Left lung (tissue), 10 donors: Measurements from ENCODE around the gene SMIM10. TPM values are rescaled to one million over a fixed set of nuclear protein-coding genes. Genes with fewer than 3 reads are reported as not detected.
"Not testable (repeated sequence)": the region's sequence is repeated elsewhere in the genome, so short reads cannot be mapped to it uniquely, and the experiment has no call there.

Experiments used
- ATAC-seq: fragments of 200-7000 bp; cut with Tn5 transposase; one replicate; pipeline ENCODE4 v1.9.1; 2020; ENCODE audit warnings: moderate library complexity
- DNase-seq, 4 donors: peaks; one replicate each; pipeline ENCODE4 v3.0.0-alpha.2; 2013 to 2020
- H3K27ac ChIP-seq, 2 donors: fragments of 200-600 bp; sonication (generic) in 1 of 2; one replicate each; pipeline versions ENCODE4 v1.5.0 to v1.8.0; 2020 to 2021
- H3K27me3 ChIP-seq, 2 donors: fragments of 200-600 bp; sonication (generic) in 1 of 2; one replicate each; pipeline versions ENCODE4 v1.5.0 to v1.8.0; 2020 to 2021
- H3K36me3 ChIP-seq, 2 donors: fragments of 200-600 bp; sonication (generic) in 1 of 2; one replicate each; pipeline versions ENCODE4 v1.5.0 to v1.8.0; 2020 to 2021
- H3K4me1 ChIP-seq, 2 donors: fragments of 200-600 bp; one replicate each; pipeline ENCODE4 v1.8.0; 2021
- H3K4me3 ChIP-seq, 2 donors: fragments of 200-600 bp; sonication (generic) in 1 of 2; one replicate each; pipeline versions ENCODE4 v1.5.0 to v1.8.0; 2020 to 2021; ENCODE audit warnings: mild to moderate bottlenecking in 1 of 2
- H3K9me3 ChIP-seq, 2 donors: fragments of 200-600 bp; sonication (generic) in 1 of 2; one replicate each; pipeline versions ENCODE4 v1.5.0 to v1.8.0; 2020 to 2021
- CTCF ChIP-seq, 2 donors: fragments of 200-600 bp; sonication (generic) in 1 of 2; IDR thresholded peaks; one replicate each; pipeline versions ENCODE4 v1.5.0 to v1.8.0; 2021; ENCODE audit warnings: antibody characterized with exemption in 2 of 2
- intact Hi-C, 2 donors: fragments of 100-400 bp; cut with DNase I; formaldehyde crosslinking; loops; one replicate each; pipeline versions ENCODE4 v1.11.2 to v1.14.2; 2022
- polyA plus RNA-seq, 6 donors: library from polyadenylated mRNA; unstranded; fragments of 120-200 nt; gene quantifications; one replicate each; pipeline ENCODE4 v1.2.1, GENCODE V29; 2013; ENCODE audit not compliant: insufficient read length in 6 of 6
- total RNA-seq, 2 donors: library from RNA; stranded (reverse); fragmentation: NEBNext Ultra II Directional; extraction: Animal tissue kit (Norgen Biotek cat#: 25700); gene quantifications; one replicate each; pipeline ENCODE4 v1.2.1, GENCODE V29; 2021
- donor health status: DM: no; HTN: yes; CAD: no.
- donor health status: DM: no; HTN: no; CAD: no.

The SMIM10 gene
- total and polyA plus RNA-seq, 8 donors: 3.0 to 8.2 (median 6.8) TPM

DNA sequence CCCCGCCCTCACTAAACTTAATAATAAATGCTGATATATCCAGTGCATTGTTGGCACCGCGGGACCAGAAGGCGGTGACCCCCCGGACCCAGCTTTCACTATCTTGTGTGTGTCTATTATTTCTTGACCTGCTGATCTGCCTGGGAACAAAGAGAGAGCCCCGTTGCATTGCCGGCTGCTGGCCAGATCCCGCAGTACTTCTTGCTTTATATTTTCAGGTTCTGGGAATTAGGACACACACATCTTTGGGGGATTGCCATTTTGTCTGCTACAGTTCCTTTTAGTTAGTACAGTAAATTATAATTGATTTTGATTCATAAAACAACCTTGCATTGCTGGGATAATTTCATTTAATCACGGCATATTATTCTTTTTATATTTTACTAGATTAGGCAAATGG is 33.7 kb downstream of the SMIM10 start:
- H3K9me3 ChIP-seq: no peaks in the 10 kb centered on the region

GRCh38 chrX:135030207-135030963 is 39.6 kb downstream of the SMIM10 start:
- DNase-seq, intact Hi-C loops, H3K36me3 ChIP-seq, H3K27ac ChIP-seq, H3K4me3 ChIP-seq, H3K9me3 ChIP-seq, H3K27me3 ChIP-seq, ATAC-seq: not testable (repeated sequence)
- peaks cover 0 to 13% of the 10 kb centered on the region in 2 donors for H3K4me1 ChIP-seq

More for the DNA sequence above, 33.7 kb downstream of the SMIM10 start:
- ATAC-seq (no peak), DNase-seq (no peak)
- no peaks in the 10 kb centered on the region for H3K36me3 ChIP-seq
- no peaks in the 10 kb centered on the region for H3K4me1 ChIP-seq
- no peak for TF ChIP-seq CTCF (IDR thresholded peaks at IDR 0.05)
- no peak overlapping the region for H3K4me3 ChIP-seq
- no peak overlapping the region for H3K27ac ChIP-seq
- peaks cover 0 to 4% of the 10 kb centered on the region in 2 donors for H3K27me3 ChIP-seq
- intact Hi-C loops: no loop called here

- DNase-seq, H3K27me3 ChIP-seq, intact Hi-C loops, H3K36me3 ChIP-seq, H3K4me1 ChIP-seq, H3K4me3 ChIP-seq, H3K9me3 ChIP-seq, H3K27ac ChIP-seq, ATAC-seq: not testable (repeated sequence)
Measured at GRCh38 chrX:135041149-135042123, 50.6 kb downstream of the SMIM10 start.

Other genes with a start within 250 kb of the SMIM10 start
- gene PABIR2, start 193.8 kb upstream of the SMIM10 start, total RNA-seq: 10 to 100 TPM; 17.0 to 20.6 TPM
- gene PABIR2, start 193.8 kb upstream of the SMIM10 start, polyA plus RNA-seq: 10 to 100 TPM; 26.7 to 37.0 (median 31.1) TPM
- gene MOSPD1, start 75.7 kb upstream of the SMIM10 start, total RNA-seq: 10 to 100 TPM; 12.0 to 15.8 TPM
- 10 to 100 TPM; 12.6 to 15.6 (median 13.4) TPM for gene MOSPD1, start 75.7 kb upstream of the SMIM10 start, polyA plus RNA-seq
- gene RTL8B, start 31.6 kb downstream of the SMIM10 start, total RNA-seq: 10 to 100 TPM; 15.4 to 18.7 TPM
- gene RTL8B, start 31.6 kb downstream of the SMIM10 start, polyA plus RNA-seq: 10 to 100 TPM; 15.2 to 22.4 (median 20.7) TPM
- gene RTL8C, start 41.4 kb downstream of the SMIM10 start, total RNA-seq: 100 to 1,000 TPM in 1 of 2 donors, 10 to 100 TPM in 1; 89.5 to 132 TPM
- 100 to 1,000 TPM; 171 to 253 (median 219) TPM for gene RTL8C, start 41.4 kb downstream of the SMIM10 start, polyA plus RNA-seq
- 10 to 100 TPM; 30.0 to 36.6 TPM for gene RTL8A, start 61.1 kb downstream of the SMIM10 start, total RNA-seq
- gene RTL8A, start 61.1 kb downstream of the SMIM10 start, polyA plus RNA-seq: 10 to 100 TPM; 61.0 to 74.3 (median 71.5) TPM
- gene SMIM10L2B, start 107.7 kb downstream of the SMIM10 start, total RNA-seq: 1 to 10 TPM; 1.9 to 3.3 TPM
- 1 to 10 TPM; 2.8 to 4.6 (median 4.3) TPM for gene SMIM10L2B, start 107.7 kb downstream of the SMIM10 start, polyA plus RNA-seq
- gene ETDB, start 129.5 kb downstream of the SMIM10 start, total RNA-seq: not detected
- under 1 TPM in 1 of 6 donors, not detected in 5; 0.33 TPM for gene ETDB, start 129.5 kb downstream of the SMIM10 start, polyA plus RNA-seq
- not detected for gene CT55, start 180.4 kb downstream of the SMIM10 start, total RNA-seq
- under 1 TPM in 5 of 6 donors, not detected in 1; 0.16 to 0.43 (median 0.23) TPM for gene CT55, start 180.4 kb downstream of the SMIM10 start, polyA plus RNA-seq